ENCODE data around the gene SBNO2.

Gene SBNO2

DNA sequence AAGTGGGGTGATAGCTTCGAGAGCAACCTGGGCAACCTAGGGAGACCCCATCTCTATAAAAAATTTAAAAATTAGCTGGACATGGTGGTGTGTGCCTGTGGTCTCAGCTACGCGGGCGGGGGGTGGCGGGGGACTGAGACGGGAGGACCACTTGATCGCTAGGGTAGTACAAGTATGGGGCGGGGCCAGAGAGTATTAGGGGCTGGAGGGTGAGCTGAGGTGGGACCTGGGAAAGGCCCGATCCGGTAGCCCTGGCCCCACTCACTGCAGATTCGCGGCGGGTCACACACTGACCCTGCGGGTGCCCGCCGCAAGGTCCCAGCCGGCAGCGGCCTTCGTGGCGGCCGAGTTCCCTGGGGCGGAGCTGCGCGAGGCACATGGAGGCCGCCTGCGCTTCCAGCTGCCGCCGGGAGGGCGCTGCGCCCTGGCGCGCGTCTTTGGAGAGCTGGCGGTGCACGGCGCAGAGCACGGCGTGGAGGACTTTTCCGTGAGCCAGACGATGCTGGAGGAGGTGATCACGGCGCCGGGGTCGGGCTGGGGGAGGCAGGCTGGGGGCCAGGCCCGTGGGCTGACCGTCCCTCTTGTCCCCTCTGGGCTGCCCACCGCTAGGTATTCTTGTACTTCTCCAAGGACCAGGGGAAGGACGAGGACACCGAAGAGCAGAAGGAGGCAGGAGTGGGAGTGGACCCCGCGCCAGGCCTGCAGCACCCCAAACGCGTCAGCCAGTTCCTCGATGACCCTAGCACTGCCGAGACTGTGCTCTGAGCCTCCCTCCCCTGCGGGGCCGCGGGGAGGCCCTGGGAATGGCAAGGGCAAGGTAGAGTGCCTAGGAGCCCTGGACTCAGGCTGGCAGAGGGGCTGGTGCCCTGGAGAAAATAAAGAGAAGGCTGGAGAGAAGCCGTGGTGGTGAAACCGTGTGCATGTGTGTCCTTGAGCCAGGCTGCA, 109.1 kb downstream of the SBNO2 start:
- peak in 10 of 58 donors; percentile 8 to 24 (median 18) for DNase-seq

DNA sequence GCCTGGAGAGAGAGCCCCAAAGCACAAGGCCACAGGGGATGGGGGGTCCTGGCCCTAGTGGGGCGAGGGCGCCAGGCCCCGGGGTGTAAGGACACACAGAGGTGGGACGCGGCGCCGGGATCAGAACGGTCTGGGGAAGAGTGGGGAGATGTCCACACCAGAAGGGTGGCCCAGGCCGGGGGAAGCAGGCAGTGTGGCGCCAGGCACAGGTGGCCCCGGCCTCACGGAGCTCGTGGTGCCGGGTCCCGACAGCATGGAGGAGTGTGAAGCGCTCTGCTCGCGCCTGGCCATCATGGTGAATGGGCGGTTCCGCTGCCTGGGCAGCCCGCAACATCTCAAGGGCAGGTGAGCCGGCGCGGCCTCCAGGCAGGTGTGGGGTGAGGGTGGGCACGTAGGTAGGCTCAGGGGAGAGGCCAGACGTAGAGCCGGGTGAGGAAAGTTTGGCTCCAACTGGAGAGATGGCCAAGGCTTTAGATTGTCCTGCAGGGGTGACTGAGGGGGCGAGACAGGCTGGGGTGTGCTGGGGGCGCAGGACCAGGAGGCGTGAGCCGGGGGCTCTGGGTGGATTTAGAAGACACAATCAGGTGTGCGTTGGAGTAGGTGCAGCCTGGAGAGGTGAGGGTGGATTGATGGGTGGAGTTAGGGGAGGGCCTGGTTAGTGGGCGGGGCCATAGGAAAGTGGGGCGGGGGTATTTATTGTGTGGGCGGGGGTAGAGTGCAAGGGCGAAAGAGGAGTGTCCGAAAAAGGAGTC, 110.0 kb downstream of the SBNO2 start:
- DNase-seq, result no peak

DNA sequence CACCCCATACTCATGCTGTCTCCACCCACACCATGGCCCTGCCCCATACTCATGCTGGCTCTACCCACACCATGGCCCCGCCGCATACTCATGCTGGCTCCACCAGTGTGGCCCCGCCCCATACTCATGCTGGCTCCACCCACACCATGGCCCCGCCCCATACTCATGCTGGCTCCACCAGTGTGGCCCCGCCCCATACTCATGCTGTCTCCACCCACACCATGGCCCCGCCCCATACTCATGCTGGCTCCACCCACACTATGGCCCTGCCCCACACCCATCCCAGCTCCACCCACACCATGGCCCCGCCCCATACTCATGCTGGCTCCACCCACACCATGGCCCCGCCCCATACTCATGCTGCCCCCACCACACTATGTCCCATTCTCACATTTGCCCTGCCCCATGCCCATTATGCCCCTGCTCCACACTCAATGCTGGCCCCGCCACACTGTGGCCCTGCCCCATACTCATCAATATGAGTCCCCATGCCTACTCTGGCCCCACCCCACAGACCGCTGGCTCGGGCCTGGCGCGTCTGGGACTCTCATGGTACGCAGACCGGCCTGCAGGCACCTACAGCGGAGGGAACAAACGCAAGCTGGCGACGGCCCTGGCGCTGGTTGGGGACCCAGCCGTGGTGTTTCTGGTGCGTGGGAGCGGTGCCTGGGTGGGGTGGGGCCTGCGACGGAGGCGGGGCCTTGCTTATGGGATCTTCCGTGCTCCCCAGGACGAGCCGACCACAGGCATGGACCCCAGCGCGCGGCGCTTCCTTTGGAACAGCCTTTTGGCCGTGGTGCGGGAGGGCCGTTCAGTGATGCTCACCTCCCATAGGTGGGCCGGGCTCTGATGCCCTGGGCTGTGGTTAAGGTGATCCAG, 110.8 kb downstream of the SBNO2 start:
- DNase-seq, result no peak

DNA sequence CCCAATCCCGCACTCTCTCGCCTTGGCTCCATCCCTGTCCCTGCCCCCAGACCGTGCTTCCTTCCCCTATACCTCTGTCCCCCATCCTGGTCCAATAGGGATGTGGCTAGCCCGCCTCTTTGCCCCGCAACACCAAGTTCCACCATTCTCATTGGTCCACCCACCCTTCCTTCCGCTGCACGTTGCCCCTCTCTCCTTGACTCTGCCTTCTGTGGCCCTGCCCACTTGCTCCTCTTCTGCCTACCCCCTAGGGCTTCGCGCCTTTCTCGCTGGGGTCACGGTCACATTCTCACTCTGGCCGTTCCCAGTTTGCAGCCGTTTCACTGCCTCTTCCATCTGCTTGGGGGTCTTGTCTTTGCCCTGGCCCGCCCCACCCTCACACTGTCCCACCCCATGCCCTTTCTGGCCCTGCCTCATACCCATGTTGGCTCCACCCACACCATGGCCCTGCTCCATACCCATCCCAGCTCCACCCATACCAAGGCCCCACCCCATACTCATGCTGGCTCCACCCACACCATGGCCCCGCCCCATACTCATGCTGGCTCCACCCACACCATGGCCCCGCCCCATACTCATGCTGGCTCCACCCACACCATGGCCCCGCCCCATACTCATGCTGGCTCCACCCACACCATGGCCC, 111.6 kb downstream of the SBNO2 start:
- DNase-seq, result no peak

DNA sequence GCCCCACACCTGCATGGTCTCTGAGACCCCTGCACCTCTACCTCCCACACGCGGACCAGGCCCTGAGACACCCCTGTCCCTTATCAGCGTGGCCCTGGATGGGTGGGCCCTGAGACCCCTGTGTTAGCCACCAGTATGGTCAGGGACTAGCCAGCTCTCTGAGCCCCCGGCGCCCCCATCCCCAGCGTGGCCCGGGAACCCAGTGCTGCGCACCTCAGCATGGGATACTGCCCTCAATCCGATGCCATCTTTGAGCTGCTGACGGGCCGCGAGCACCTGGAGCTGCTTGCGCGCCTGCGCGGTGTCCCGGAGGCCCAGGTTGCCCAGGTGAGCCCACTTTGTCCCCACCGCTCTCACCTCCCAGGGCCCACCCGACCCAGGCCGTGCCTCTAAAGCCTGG, 112.1 kb downstream of the SBNO2 start:
- no peak for DNase-seq

DNA sequence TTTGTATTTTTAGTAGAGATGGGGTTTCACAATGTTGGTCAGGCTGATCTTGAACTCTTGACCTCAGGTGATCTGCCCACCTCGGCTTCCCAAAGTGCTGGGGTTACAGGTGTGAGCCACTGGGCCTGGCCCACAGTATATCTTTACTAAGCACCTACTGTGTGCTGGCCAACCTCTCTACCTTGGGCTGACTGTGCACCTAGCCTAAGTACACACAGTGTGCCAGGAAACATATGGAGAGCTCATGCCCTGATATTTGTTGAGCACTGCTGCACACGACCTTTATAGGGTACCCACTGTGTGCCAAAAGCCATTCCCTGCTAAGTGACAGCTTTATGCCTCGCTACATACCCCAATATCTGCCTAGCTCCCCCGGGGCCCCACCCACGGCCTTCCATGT, 113.4 kb downstream of the SBNO2 start:
- no peak for DNase-seq

DNA sequence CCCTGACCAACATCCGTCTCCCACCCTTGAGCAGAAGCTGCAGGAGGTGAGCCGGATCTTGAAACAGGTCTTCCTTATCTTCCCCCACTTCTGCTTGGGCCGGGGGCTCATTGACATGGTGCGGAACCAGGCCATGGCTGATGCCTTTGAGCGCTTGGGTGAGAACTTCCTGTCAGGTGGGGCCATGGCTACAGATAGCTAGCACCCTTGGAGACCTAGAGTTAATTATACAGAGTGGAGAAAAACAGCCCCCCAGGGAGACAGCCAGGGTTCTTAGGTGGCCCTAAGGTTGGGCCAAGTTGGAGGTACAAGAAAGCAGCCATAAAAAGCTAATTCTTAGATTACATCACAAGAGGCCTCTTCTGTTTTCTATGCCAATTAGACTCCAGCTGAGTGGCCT, 116.0 kb downstream of the SBNO2 start:
- DNase-seq, result no peak
